HL-60 (cell line): ENCODE data around the gene MAMDC2.

Source experiments
- DNase-seq, 2 experiments: peaks; one replicate each; pipeline ENCODE4 v3.0.0-alpha.2; 2010 to 2020; ENCODE audit warnings: low read depth in 1 of 2, low spot score in 1 of 2
- H3K27ac ChIP-seq: fragments of 250-450 bp; sonication (Bioruptor Pico); replicated peaks from 2 replicates; pipeline ENCODE4 v1.5.1; 2020; ENCODE audit warnings: mild to moderate bottlenecking, moderate library complexity
- H3K27me3 ChIP-seq: fragments of 250-450 bp; sonication (Bioruptor Pico); 2 replicates; pipeline ENCODE4 v1.5.1; 2021; ENCODE audit warnings: mild to moderate bottlenecking, moderate library complexity; ENCODE audit not compliant: insufficient read depth, poor library complexity, severe bottlenecking
- H3K4me3 ChIP-seq: replicated peaks from 2 replicates; pipeline ENCODE4 v1.5.1; 2011; ENCODE audit warnings: mild to moderate bottlenecking, control low read depth, low read length; ENCODE audit not compliant: insufficient read depth
- CTCF ChIP-seq: IDR thresholded peaks from one replicate; pipeline ENCODE4 v1.5.1; 2011; ENCODE audit warnings: low read length, control low read depth, inconsistent platforms; ENCODE audit not compliant: insufficient read depth
- GABPA ChIP-seq: IDR thresholded peaks from 2 replicates; pipeline ENCODE4 v1.6.1; 2012; ENCODE audit warnings: low read depth
- POLR2AphosphoS5 ChIP-seq: IDR thresholded peaks from 2 replicates; pipeline ENCODE4 v1.6.1; 2012; ENCODE audit warnings: low read depth
- REST ChIP-seq: IDR thresholded peaks from 2 replicates; pipeline ENCODE4 v1.6.1; 2012; ENCODE audit warnings: low read depth; ENCODE audit not compliant: insufficient replicate concordance
- SPI1 ChIP-seq: IDR thresholded peaks from 2 replicates; pipeline ENCODE4 v1.6.1; 2012; ENCODE audit warnings: low read depth, mild to moderate bottlenecking, borderline replicate concordance

Gene MAMDC2

GRCh38 chr9:70218767-70219166 is 175.1 kb downstream of the MAMDC2 start:
- no peak for DNase-seq
- H3K27me3 ChIP-seq, result no peaks in the 10 kb centered on the region
- TF ChIP-seq REST, result no peak
- TF ChIP-seq POLR2AphosphoS5, result no peak
- no peak for TF ChIP-seq SPI1
- TF ChIP-seq CTCF, result no peak
- no peak for TF ChIP-seq GABPA

GRCh38 chr9:70220216-70220615 is 176.6 kb downstream of the MAMDC2 start:
- no peak for TF ChIP-seq POLR2AphosphoS5
- TF ChIP-seq CTCF, result no peak
- TF ChIP-seq SPI1, result no peak
- no peak for TF ChIP-seq REST
- no peak for TF ChIP-seq GABPA
- Histone ChIP-seq H3K27me3 (no peaks in the 10 kb centered on the region), H3K4me3 (no peak overlapping the region), H3K27ac (no peak overlapping the region)
- DNase-seq, result no peak

More at GRCh38 chr9:70218767-70219166, 175.1 kb downstream of the MAMDC2 start:
- H3K27ac ChIP-seq, result no peak overlapping the region
- no peak overlapping the region for H3K4me3 ChIP-seq

- TF ChIP-seq REST (no peak), CTCF (no peak), POLR2AphosphoS5 (no peak), GABPA (no peak), SPI1 (no peak)
- Histone ChIP-seq H3K27ac (no peak overlapping the region), H3K4me3 (no peak overlapping the region), H3K27me3 (peaks cover 2% of the 10 kb centered on the region)
- DNase-seq, result no peak
Observed at GRCh38 chr9:70222354-70222753, 178.7 kb downstream of the MAMDC2 start.
